Measurements from ENCODE around the gene FBXW5. TPM values are rescaled to one million over a fixed set of nuclear protein-coding genes. Genes with fewer than 3 reads are reported as not detected.

The FBXW5 gene
- total RNA-seq, 1 experiment from 2014 or later = 88.0 TPM

DNA sequence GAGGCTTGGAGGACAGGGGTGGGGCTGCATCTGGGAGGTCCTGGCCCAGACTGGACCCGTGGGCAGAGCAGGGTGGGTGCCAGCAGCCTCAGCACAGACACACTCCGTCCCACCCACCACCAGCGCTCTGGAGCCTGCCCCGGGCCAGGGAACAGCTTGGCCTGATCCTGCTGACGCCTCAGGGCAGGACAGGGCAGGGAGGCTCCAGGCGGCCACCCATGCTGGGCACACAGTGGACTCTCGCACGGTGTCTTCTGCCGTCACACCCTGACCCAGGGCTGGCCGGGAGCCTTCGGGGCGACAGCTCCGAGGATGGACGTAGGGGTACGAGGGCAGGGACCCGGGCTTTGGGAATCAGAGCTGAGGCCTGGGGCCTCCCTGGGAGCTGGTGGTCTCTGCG lies 24.6 kb upstream of the FBXW5 start:
- TF ChIP-seq, protein P1, sequence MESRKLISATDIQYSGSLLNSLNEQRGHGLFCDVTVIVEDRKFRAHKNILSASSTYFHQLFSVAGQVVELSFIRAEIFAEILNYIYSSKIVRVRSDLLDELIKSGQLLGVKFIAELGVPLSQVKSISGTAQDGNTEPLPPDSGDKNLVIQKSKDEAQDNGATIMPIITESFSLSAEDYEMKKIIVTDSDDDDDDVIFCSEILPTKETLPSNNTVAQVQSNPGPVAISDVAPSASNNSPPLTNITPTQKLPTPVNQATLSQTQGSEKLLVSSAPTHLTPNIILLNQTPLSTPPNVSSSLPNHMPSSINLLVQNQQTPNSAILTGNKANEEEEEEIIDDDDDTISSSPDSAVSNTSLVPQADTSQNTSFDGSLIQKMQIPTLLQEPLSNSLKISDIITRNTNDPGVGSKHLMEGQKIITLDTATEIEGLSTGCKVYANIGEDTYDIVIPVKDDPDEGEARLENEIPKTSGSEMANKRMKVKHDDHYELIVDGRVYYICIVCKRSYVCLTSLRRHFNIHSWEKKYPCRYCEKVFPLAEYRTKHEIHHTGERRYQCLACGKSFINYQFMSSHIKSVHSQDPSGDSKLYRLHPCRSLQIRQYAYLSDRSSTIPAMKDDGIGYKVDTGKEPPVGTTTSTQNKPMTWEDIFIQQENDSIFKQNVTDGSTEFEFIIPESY (IDR thresholded peaks at IDR 0.05; ENCODE audit: extremely low read depth, insufficient replicate concordance, low read length) = no peak
- TF ChIP-seq ZFX (IDR thresholded peaks at IDR 0.05) (no peak), SIN3A (IDR thresholded peaks at IDR 0.05; ENCODE audit: low read depth) (no peak), ZNF274 (IDR thresholded peaks at IDR 0.05; ENCODE audit: low read depth, low read length) (no peak), POLR2AphosphoS5 (IDR thresholded peaks at IDR 0.05; ENCODE audit: low read depth, low read length) (no peak), YY1 (IDR thresholded peaks at IDR 0.05; ENCODE audit: extremely low read depth, insufficient replicate concordance, low read depth, low read length) (no peak), EGR1 (IDR thresholded peaks at IDR 0.05; ENCODE audit: low read depth) (no peak), EZH2 (IDR thresholded peaks at IDR 0.05) (no peak), SRF (IDR thresholded peaks at IDR 0.05; ENCODE audit: low read depth) (no peak), RAD21 (IDR thresholded peaks at IDR 0.05; ENCODE audit: low read depth) (no peak), EZH2phosphoT487 (IDR thresholded peaks at IDR 0.05; ENCODE audit: borderline replicate concordance) (no peak), SP1 (IDR thresholded peaks at IDR 0.05; ENCODE audit: low read depth) (no peak), ELF1 (IDR thresholded peaks at IDR 0.05; ENCODE audit: borderline replicate concordance, low read depth) (no peak)
- TF ChIP-seq, protein P2, sequence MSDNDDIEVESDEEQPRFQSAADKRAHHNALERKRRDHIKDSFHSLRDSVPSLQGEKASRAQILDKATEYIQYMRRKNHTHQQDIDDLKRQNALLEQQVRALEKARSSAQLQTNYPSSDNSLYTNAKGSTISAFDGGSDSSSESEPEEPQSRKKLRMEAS (IDR thresholded peaks at IDR 0.05) = no peak
- TF ChIP-seq, protein P3, sequence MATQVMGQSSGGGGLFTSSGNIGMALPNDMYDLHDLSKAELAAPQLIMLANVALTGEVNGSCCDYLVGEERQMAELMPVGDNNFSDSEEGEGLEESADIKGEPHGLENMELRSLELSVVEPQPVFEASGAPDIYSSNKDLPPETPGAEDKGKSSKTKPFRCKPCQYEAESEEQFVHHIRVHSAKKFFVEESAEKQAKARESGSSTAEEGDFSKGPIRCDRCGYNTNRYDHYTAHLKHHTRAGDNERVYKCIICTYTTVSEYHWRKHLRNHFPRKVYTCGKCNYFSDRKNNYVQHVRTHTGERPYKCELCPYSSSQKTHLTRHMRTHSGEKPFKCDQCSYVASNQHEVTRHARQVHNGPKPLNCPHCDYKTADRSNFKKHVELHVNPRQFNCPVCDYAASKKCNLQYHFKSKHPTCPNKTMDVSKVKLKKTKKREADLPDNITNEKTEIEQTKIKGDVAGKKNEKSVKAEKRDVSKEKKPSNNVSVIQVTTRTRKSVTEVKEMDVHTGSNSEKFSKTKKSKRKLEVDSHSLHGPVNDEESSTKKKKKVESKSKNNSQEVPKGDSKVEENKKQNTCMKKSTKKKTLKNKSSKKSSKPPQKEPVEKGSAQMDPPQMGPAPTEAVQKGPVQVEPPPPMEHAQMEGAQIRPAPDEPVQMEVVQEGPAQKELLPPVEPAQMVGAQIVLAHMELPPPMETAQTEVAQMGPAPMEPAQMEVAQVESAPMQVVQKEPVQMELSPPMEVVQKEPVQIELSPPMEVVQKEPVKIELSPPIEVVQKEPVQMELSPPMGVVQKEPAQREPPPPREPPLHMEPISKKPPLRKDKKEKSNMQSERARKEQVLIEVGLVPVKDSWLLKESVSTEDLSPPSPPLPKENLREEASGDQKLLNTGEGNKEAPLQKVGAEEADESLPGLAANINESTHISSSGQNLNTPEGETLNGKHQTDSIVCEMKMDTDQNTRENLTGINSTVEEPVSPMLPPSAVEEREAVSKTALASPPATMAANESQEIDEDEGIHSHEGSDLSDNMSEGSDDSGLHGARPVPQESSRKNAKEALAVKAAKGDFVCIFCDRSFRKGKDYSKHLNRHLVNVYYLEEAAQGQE (IDR thresholded peaks at IDR 0.05; ENCODE audit: low read depth) = no peak
- TF ChIP-seq, protein P4, sequence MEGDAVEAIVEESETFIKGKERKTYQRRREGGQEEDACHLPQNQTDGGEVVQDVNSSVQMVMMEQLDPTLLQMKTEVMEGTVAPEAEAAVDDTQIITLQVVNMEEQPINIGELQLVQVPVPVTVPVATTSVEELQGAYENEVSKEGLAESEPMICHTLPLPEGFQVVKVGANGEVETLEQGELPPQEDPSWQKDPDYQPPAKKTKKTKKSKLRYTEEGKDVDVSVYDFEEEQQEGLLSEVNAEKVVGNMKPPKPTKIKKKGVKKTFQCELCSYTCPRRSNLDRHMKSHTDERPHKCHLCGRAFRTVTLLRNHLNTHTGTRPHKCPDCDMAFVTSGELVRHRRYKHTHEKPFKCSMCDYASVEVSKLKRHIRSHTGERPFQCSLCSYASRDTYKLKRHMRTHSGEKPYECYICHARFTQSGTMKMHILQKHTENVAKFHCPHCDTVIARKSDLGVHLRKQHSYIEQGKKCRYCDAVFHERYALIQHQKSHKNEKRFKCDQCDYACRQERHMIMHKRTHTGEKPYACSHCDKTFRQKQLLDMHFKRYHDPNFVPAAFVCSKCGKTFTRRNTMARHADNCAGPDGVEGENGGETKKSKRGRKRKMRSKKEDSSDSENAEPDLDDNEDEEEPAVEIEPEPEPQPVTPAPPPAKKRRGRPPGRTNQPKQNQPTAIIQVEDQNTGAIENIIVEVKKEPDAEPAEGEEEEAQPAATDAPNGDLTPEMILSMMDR (IDR thresholded peaks at IDR 0.05 in 2 of 3, conservative IDR thresholded peaks at IDR 0.05 in 1 of 3; ENCODE audit: borderline replicate concordance in 1 of 3, insufficient read depth in 1 of 3, low read depth in 2 of 3, low read length in 2 of 3) = no peak
- TF ChIP-seq, protein P5, sequence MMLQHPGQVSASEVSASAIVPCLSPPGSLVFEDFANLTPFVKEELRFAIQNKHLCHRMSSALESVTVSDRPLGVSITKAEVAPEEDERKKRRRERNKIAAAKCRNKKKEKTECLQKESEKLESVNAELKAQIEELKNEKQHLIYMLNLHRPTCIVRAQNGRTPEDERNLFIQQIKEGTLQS (IDR thresholded peaks at IDR 0.05) = no peak
- CTCF ChIA-PET = no interaction called here
- Histone ChIP-seq H2AFZ (ENCODE audit: low read depth, low read length, poor library complexity, severe bottlenecking) (no peak overlapping the region), H3K9me2 (ENCODE audit: insufficient read depth) (no peaks in the 10 kb centered on the region), H3K9ac (ENCODE audit: low read length) (no peak overlapping the region), H3K4me3 (replicated peaks in 1 of 2; ENCODE audit: low read depth in 1 of 2, low read length in 2 of 2) (no peak overlapping the region), H3K79me2 (ENCODE audit: insufficient read depth, low read length) (no peaks in the 10 kb centered on the region), H3K4me1 (ENCODE audit: control insufficient read depth in 1 of 2, insufficient read depth in 2 of 2, low read length in 2 of 2) (peaks cover 8 to 18% of the 10 kb centered on the region in 2 experiments), H3K27me3 (ENCODE audit: insufficient read depth, low read length) (no peaks in the 10 kb centered on the region), H3K9me3 (ENCODE audit: control insufficient read depth in 1 of 2, insufficient read depth in 1 of 2, low read depth in 1 of 2, low read length in 2 of 2) (no peaks in the 10 kb centered on the region), H4K20me1 (ENCODE audit: insufficient read depth) (no peaks in the 10 kb centered on the region), H3K4me2 (ENCODE audit: low read length) (no peak overlapping the region), H3K36me3 (ENCODE audit: control insufficient read depth in 1 of 2, insufficient read depth in 2 of 2, low read length in 2 of 2) (no peaks in the 10 kb centered on the region), H3K27ac (ENCODE audit: low read depth, low read length) (no peak overlapping the region)
- POLR2A ChIA-PET = interaction anchor here (1.2 kb wide), 1 partner anchor 9 kb away, joined by 5 read pairs; no protein-coding TSS in a partner anchor
- ATAC-seq (no peak), DNase-seq (ENCODE audit: low read depth, low spot score) (no peak)
- no TSS peak for BruUV-seq (replicated peaks)
- RAD21 ChIA-PET (ENCODE audit: low non-redundant PET in 1 of 2, low total read pairs in 2 of 2, uncharacterized antibody in 2 of 2, unreplicated experiment in 2 of 2) = no interaction called here
- intact Hi-C loops (cut with micrococcal nuclease) = no loop called here

Measured in HCT116 (cell line).